ENCODE results near the gene ZNF552.
"Not testable (repeated sequence)": the region's sequence is repeated elsewhere in the genome, so short reads cannot be mapped to it uniquely, and the experiment has no call there.

ZNF552 gene

GRCh38 chr19:57819475-57820148 lies 4.9 kb upstream of the ZNF552 start:
- peak in 57 of 58 donors; percentile 23 to 91 (median 75) for DNase-seq

DNA sequence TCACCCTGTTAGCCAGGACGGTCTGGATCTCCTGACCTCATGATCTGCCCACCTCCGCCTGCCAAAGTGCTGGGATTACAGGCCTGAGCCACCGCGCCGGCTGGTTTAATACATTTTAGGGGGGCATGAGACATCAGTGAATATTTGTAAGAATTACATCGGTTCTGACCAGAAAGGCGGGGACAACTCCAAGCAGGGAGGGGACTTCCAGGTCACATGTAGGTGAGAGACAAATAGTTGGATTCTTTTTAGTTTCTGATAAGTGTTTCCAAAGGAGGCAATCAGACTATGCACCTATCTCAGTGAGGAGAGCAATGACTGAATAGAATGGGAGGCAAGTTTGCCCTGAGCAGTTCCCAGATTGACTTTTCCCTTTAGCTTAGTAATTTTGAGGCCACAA lies 3.7 kb upstream of the ZNF552 start:
- DNase-seq = no peak

DNA sequence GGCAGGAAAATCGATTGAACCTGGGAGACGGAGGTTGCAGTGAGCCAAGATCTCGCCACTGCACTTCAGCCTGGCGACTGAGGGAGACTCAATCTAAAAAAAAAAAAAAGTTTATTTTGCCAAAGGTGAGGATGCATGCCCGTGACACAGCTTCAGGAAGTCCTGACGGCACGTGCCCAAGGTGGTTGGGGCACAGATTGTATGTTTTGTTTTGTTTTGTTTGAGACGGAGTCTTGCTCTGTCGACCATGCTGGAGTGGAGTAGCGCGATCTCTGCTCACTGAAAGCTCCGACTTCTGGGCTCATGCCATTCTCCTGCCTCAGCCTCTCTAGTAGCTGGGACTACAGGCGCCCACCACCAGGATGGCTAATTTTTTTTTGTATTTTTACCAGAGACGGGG lies 3.3 kb upstream of the ZNF552 start:
- no peak for DNase-seq

DNA sequence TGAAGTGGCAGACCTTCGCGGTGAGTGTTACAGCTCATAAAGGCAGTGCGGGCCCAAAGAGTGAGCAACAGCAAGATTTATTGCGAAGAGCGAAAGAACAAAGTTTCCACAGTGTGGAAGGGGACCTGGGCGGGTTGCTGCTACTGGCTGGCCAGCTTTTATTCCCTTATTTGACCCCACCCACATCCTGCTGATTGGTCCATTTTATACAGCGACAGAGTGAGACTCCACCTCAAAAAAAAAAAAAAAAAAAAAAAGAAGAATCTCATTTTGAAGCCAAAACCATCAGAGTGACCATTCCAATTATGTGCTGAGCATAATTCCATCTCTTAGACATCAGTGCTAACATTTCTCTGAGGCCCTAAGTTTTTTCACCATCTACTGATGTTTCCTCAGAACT lies 1.9 kb upstream of the ZNF552 start:
- DNase-seq = no peak

DNA sequence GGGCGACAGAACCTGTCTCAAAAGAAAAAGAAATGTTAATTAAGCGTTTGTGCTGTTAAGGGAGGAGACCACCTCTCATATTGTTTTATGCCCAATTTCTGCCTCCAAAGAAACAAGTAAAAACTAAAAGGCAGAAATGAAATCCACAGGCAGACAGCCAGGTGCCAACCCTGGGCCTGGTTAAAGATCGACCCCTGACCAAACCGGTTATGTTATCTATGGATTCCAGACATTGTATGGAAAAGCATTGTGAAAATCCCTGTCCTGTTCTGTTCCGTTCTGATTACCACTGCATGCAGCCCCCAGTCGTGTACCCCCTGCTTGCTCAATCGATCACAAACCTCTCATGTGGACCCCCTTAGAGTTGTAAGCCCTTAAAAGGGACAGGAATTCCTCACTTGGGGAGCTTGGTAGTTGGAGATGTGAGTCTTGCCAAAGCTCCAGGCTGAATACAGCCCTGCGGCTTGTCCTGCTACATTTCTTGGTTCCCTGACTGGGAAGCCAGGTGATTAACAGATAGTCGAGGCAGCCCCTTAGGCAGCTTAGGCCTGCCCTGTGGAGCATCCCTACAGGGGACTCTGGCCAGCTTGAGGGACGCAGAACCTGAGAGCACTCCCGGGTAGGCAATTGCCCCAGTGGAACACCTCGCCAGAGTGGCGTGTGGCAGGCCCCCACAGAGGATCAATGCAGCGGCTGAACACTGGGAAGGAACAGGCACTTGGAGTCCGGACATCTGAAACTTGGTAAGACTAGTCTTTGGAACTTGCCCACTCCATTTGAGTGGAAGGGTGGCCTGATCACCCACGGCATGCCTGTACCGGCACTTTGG lies 748 bp upstream of the ZNF552 start:
- DNase-seq = peak in 1 of 58 donors; percentile 1

DNA sequence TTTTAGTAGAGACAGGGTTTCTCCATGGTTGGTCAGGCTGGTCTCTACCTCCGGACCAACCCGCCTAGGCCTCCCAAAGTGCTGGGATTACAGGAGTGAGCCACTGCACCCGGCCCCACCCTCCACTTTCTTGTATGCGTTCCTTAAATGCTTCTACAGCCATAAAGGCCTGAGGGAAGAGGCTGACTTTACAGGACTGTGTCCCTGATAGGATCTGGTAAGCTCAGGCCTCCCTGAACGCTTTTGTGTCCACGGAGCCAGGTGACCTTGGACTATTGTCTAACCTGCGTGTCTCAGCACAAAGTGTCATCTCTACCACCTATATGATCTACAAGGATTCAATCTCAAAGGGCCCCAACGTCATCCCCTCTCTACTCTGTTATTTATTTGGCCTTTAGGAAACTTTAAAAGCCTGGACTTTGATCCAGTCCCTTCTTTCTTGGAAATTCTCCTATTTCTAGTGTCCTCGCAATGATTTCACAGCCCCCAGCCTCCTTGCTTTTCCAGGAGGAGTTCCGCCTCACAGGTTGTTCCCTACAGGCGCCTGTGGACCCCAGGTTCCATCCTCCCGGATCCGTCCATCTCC lies 701 bp downstream of the ZNF552 start:
- no peak for DNase-seq

DNA sequence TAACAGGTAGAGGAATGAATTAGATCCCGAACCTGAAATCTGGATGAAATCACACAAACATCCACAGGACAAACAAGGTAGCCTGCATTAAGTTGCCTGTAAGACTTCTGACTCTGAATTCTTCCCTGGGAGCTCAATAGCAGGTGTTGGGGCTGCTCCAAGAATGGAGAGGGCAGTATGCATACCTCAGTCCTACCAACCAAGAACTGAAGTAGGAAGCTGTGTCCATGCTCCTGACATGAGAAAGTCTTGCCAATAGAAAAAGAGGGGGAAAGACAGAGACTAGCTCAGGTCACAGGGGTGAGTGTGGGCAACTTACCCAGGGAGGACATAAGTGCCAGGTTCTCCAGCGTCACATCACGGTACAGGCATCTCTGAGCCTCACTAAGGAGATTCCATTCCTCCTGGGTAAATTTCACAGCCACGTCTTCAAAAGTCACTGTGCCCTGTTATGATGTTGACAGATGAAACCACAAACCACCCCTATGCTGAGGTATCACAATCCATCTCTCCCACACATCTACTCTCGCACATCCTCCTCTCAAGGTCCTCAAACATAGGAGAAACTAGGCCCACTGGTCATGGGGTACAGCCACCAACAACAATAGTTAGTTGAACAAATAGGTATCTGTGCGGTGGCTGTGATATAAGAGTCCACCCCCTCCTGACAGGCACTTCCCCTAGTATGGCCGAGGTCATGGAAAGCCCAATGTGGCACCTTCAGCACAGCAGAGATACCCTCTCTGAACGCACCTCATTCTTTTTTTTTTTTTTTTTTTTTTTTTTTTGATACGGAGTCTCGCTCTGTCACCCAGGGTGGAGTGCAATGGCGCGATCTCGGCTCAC lies 1.5 kb downstream of the ZNF552 start:
- not testable (repeated sequence) for DNase-seq

DNA sequence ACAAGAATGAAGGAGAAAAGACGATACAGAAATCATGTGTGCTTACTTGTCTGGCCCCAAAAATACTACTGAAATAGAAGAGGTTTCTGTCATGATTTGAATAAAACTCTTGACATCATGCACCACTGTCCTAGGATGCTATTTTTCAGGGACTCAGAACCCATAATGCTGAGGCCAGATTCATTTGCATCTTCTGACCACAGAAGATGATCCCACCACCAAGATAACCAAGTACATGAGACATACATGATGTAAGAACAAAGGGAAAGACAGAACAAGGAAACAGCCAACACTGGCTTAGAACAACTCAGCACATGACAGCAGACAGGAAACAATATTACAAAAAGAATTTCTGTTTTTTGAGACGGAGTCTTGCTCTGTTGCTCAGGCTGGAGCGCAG lies 2.5 kb downstream of the ZNF552 start:
- DNase-seq = no peak

DNA sequence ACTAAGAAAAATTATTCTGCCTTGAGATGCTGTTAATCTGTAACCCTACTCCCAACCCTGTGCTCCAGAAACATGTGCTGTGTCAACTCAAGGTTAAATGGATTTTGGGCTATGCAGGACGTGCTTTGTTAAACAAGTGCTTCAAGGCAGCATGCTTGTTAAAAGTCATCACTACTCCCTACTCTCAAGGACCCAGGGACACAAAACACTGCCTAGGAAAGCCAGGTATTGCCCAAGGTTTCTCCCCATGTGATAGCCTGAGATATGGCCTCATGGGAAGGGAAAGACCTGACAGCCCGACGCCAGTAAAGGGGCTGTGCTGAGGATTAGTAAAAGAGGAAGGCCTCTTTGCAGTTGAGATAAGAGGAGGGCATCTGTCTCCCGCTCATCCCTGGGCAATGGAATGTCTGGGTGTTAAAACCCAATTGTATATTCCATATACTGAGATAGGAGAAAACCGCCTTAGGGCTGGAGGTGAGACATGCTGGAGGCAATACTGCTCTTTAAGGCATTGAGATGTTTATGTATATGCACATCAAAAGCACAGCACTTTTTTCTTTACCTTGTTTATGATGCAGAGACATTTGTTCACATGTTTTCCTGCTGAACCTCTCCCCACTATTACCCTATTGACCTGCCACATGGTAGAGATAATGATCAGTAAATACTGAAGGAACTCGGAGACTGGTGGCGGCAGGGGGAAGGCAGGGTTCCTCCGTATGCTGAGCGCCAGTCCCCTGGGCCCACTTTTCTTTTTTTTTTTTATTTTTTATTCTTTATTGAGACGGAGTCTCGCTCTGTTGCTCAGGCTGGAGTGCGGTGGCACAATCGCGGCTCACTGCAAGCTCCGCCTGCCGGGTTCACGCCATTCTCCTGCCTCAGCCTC lies 4.1 kb downstream of the ZNF552 start:
- not testable (repeated sequence) for DNase-seq

DNA sequence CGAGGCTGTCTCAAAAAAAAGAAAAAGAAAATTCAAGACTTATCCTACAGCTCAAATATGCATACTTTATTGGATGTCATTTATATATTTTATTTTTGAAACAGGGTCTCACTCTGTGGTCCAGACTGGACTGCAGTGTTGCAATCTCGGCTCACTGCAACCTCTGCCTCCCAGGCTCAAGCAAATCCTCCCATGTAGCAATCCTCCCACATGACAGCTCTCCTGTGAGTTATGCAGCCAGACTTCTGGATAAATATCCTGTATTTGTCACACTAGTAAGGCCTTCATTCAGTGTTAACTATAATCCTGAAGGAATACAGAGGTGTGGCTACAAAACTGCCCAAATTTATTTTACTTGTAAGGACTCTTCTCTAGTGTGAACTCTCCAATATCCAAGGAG lies 7.2 kb downstream of the ZNF552 start:
- no peak for DNase-seq

DNA sequence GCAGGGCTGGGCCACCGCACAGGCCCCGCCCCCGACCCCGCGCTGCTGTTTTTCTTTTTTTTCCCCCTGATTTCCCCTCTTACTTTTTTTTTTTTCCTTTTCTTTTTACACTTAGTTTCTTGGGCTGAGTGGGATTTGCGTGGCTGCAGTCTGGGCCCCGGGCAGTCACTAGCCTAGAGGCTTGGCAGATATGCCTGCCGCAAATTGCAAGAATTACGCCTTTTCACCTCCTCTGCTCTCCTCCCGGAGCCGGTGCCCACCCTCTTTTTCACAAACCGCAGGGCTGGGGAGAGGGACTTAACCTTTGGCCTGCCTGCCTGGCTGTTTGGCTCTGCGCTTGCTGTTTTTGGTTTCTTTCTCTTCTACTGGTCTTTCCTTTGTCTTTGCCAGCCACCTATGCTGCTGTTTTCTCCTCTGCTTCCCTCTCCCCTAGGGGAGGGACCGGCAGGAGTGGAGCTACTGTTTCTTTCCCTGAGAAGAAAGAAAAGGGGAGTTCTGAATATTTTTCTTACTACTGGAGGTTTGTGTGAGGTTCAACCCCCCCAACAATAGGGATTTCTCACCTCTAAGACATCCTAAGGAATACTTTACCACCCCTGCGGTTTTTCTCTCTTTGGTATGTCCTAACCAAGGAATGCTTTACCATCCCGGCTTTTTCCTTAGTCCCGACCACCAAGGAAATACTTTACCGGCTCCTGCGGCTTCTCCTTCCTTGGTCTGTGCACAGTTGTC lies 11.0 kb downstream of the ZNF552 start:
- DNase-seq = peak in 12 of 58 donors; percentile 2 to 18 (median 4)

DNA sequence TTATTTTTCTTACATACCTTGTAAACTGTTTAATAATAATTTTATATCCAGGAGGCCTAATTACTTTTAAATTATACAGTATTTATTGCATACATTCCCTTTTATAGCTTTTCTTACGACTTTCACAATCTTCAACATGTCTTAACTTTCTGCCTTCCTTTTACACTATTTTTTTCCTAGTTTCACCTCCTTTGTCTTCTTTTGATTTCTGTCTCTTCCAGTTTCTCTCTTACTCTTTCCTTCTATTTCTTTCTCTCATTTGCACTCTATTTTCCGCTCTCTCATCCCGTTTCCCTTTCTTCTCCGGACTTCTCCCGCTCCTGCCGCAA lies 11.5 kb downstream of the ZNF552 start:
- DNase-seq = no peak

GRCh38 chr19:57802269-57802668 lies 12.4 kb downstream of the ZNF552 start:
- no peak for DNase-seq

GRCh38 chr19:57800696-57801095 lies 14.0 kb downstream of the ZNF552 start:
- DNase-seq = no peak

- DNase-seq = not testable (repeated sequence)
Observed at GRCh38 chr19:57796580-57796979, 18.1 kb downstream of the ZNF552 start.

GRCh38 chr19:57789288-57789687 lies 25.4 kb downstream of the ZNF552 start:
- DNase-seq = no peak

GRCh38 chr19:57788114-57788692 lies 26.5 kb downstream of the ZNF552 start:
- no peak for DNase-seq

DNA sequence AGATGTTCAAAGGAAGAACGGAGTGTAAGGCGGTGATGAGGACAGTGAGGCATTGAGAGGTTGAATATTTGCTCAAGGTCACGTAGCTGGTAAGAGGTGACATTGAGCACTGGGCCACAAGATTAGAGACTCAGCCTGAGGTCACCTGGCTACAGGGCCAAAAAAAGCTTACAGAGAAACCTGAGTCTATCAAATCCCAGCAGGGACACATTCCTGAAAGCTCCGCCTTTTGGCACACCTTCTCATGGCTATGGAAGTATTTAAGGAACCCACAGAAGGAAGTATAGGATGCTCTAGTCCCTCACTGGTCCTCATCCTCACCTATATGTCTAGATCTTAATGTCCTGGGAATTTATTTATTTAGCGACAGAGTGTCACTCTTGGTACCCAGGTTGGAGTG lies 27.8 kb downstream of the ZNF552 start:
- no peak for DNase-seq

DNA sequence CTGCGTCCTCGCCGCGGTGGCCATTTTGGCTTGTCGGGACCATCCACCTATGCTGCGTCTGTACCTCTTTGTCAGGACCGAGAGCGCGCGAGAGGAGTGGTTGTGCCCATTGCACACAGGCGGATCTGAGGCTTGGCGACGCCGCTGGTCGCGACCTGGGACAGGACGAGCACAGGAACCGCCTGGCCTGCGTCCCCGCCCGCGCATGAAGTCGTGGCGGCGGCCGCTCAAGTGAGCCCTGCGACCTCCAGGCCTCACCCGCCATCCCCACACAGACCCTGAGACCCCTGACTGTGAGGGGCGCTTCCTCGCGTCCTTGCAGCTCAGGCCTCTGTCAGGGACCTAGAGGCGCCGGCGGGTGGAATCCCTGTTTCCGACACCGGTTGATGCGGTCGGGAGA lies 28.4 kb downstream of the ZNF552 start:
- DNase-seq = no peak
